Left renal pelvis (tissue), 4 donors: Measurements from ENCODE around the gene MAGEF1. TPM values are rescaled to one million over a fixed set of nuclear protein-coding genes. Genes with fewer than 3 reads are reported as not detected.

Experiments used
- DNase-seq, 4 donors: peaks; one replicate each; pipeline ENCODE4 v3.0.0-alpha.2; 2013; ENCODE audit warnings: low read depth in 4 of 4, low spot score in 3 of 4
- polyA plus RNA-seq, 4 donors: library from polyadenylated mRNA; unstranded; fragments of 120-200 nt; gene quantifications; one replicate each; pipeline ENCODE4 v1.2.1, GENCODE V29; 2013; ENCODE audit not compliant: insufficient read length in 4 of 4

The MAGEF1 gene
- polyA plus RNA-seq, 4 donors, result 57.1 to 105 (median 91.1) TPM

DNA sequence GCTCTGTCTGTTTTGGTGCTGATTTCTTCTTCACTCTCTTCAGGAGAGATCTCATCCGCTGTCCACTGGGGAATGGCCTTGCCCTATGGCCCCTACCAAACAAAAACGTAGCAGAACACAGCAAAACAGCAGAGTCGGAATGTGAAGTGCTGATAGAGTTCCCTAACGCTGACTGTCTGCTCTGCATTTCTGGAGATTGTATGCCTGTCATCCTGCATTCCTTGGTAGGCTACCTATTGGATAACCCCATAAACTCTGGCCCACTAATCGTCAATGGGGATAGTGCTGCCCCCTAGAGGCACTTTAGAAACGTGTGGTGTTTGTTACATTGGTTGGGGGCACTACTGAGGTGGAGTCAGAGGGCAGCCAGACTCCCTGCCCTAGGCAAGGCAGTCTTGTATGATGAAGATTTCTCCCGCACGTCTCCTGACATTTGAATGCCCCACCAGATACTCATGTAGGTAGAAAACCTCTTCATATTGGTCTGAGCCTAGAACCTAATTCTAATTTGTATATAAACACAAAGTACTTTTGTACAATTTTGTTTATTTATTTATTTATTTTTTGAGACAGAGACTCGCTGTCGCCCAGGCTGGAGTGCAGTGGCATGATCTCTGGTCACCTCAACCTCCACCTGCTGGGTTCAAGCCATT lies 15.6 kb upstream of the MAGEF1 start:
- DNase-seq, result peak in 1 of 4 donors; percentile 73

DNA sequence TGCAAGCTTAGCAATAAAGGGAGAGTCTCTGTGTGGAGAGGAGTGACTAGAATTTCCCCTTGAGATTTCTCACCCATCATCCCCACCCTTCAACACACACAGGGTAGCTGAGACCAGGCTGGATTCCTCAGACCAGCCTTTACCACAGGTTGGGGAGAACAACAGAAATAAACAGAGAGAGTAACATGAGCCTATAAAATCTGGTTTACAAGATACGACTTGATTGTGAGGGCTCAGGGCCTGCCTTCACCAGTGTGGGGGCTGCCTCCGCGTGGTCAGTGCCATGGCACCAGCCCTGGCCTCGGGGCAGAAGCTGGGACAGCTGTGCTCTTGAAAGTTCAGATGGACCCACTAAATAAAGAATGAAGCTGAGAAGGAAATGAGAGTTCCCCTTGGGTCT lies 14.6 kb upstream of the MAGEF1 start:
- no peak for DNase-seq

DNA sequence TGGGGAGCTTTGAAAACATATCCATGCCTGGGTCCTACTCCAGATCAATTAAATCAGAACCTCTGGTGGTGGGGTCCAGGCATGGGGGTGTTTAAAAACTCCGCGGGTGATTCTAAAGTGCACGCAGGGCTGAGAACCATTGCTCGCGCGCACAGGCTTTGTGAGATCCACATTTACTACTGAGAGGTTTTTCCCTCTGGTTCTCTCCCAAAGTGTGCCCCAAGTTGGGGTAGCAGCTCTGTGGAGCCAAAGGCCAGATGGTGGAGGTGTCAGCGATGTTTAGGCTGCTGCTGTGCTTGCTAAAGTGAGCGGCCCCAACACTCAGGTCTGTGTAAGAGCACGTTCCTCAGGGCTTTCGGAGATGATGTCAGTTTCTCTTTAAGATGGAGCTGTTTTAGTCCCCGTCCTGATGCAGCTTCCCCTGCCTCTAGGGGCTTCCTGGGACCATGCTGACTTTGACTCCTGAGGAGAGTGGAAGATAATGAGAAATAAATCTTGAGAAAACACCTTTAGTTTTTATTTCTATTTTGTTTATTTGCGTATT lies 13.4 kb upstream of the MAGEF1 start:
- no peak for DNase-seq

DNA sequence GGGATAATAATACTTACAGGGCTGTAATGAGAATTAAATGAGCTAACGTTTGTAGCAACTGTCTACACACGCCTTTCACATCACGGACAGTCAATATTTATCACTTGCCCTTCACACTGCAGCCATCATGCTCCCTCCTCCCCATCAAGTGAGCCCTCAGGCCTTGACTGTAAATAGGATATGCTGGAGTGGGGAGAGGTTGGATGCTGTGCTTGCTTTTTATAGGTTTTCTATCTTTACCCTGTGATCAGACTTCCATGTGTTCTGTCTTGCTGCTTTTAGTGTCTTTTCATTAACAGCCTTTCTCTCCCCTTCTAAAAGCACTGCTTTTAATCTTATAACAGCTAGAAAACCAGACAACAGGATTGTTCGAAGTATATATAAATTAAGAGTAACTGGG lies 12.8 kb upstream of the MAGEF1 start:
- DNase-seq, result no peak

DNA sequence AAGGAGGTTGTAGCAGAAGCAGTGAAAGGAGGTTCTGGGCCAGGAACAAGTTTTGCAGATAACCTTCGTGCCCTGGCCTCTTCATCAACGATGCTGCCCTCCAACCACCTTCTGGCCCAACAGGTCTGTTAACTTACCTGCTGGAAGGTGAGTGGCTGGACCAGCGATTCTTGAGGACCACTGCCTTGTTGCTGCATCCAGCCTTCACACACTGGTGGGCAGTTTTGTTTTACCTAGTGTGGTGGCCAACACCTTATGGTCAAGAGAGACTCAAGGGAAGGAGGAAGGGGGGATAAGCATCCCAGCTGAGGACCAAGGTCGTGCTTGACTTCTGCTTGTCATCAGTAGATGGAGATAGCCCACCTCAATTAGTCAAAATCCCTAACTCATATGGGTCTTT lies 7.8 kb upstream of the MAGEF1 start:
- no peak for DNase-seq

- no peak for DNase-seq
Observed at GRCh38 chr3:184718431-184718830, 6.6 kb upstream of the MAGEF1 start.

DNA sequence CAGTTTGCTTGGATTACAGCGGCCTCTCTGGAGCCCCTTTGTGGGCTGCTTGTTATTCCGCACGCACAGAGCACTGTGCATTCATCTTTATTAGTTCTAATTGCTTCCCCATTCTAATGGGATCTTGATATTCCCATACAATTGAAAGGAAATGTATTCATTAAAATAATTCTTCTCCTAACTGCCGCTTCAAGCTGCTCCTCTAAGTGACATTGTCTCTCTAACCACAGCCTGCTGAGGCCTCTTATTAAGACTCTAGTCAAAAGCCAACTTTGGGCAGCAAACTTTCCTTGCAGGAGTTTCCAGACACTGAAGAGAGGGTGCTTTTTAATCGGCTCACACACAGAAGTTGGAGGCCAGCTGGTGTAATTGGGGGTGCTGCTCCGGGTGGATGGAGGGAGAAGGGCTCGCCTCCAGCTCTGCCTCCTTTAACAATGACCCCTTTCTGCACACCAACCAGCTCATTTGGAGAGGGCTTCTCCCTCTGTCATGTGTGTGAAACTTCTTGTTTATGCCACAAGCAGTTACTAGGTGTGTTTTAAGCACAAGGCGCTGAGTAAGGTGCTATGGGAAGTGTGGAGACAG lies 5.6 kb upstream of the MAGEF1 start:
- DNase-seq, result no peak

DNA sequence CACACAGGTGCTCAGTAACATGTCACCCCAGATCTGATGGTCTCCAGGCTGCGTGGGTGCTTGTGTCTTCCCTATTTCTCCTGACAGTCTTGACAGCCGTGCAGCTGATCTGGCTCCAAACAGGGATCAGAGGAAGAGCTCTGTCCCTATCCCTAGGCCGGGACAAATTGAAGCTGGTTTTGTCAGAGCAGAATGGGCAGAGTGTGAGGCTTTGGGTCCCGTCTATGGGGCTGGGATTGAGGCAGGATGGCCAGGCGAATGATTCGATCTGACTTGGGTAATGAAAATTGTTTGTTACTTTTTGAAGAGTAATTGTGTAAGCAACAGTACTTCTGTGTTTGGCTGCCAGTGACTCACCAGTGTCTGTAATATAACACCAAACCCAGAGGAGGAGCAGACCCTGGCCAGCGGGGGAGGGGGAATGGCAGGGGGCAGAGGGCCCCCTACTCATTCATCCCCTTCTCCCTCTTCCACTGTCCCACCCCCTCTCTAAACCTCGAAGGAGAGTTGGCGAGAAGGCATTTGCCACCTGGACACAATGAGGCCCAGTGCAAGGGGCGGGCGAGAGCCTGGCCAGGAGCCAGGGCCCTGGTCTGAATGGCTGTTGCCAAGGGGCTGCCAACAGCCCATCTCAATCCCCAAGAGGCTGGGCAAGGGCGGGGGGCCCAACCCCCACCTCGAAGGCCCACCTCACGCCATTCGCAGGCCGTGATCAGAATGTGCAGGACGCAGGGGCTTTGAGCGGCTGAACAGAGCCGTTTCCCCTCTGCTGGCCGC lies 4.9 kb upstream of the MAGEF1 start:
- peak in 1 of 4 donors; percentile 55 for DNase-seq

GRCh38 chr3:184715943-184716621 lies 4.2 kb upstream of the MAGEF1 start:
- DNase-seq, result no peak

GRCh38 chr3:184713521-184713920 lies 1.7 kb upstream of the MAGEF1 start:
- no peak for DNase-seq

DNA sequence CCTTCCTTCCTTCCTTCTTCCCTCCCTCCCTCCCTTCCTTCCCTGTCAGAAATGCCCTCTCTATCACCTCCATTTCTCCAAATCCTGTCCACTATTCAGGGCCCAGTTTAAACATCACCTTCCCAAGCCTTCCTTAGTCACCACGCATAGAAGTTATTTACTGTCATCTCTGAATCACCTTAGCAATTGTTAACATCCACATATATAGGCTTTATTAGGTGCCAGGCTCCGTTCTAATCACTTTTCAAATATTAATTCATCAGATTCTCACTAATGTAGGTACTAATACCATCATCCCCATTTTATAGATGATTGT lies 1.1 kb upstream of the MAGEF1 start:
- DNase-seq, result no peak

GRCh38 chr3:184712248-184713039 lies 580 bp upstream of the MAGEF1 start:
- DNase-seq, result no peak

DNA sequence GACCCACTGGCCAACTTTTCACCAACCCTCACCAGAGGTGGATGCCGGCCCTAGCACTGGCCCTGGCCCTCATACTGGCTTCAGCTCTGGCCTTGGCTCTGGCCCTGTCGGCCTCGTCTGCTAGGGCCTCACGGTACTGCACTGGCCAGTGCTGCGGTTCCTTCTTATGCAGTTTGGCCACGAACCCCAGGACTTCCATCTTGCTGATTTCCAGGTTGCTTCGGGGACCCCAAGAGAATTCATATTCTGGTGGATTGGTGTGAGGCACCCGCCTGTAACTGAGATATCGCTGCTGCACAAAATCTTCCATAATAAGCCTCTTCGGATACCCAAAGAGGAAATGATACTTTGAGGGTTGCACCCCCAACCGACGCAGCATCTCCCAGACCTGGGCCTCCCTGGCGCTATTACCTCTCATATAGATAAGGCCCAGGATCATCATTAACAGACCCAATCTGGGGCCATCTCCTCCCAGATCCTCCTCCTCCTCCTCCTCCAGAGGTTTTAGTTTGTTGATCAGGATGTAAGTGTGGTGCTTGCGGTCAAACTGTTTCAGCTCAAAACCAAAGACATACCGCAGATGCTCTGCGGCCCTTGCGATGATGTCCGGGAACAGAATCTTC lies 883 bp downstream of the MAGEF1 start:
- DNase-seq, result no peak

- DNase-seq, result no peak
Observed at GRCh38 chr3:184703657-184704056, 8.2 kb downstream of the MAGEF1 start.

- DNase-seq, result no peak
Observed at GRCh38 chr3:184700759-184701158, 11.1 kb downstream of the MAGEF1 start.

- no peak for DNase-seq
Observed at GRCh38 chr3:184697845-184698244, 14.0 kb downstream of the MAGEF1 start.

GRCh38 chr3:184696697-184697096 lies 15.2 kb downstream of the MAGEF1 start:
- DNase-seq, result no peak

GRCh38 chr3:184694716-184695115 lies 17.1 kb downstream of the MAGEF1 start:
- no peak for DNase-seq

DNA sequence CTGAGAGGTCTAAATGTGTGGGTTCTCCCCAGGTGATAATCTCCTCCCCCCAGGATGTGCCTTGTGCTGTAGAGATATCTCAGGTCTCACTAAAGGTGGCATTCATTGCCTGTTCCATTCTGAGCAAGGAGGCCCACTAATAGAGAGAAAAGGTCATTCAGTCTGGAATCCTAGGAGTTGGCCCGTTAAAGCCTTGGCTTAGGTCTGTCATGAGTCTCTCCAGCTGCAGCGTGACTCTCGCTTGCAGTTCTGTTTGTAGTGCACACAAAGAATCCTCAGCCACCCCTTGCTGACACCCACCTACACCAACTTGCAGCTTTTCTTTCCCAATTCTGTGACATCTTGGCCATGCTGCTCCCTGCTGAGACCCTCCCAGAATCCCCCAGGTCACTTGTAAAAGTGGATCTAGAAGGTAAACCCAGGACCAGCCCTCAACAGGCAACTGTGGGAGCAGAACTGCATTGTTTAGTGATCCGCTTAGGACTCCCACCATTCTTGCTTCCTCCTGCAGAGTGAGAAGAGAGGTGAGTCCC lies 17.7 kb downstream of the MAGEF1 start:
- DNase-seq, result no peak
